ENCODE measurements around the gene CDK5.
"Not testable (repeated sequence)": the region's sequence is repeated elsewhere in the genome, so short reads cannot be mapped to it uniquely, and the experiment has no call there.

Gene CDK5

DNA sequence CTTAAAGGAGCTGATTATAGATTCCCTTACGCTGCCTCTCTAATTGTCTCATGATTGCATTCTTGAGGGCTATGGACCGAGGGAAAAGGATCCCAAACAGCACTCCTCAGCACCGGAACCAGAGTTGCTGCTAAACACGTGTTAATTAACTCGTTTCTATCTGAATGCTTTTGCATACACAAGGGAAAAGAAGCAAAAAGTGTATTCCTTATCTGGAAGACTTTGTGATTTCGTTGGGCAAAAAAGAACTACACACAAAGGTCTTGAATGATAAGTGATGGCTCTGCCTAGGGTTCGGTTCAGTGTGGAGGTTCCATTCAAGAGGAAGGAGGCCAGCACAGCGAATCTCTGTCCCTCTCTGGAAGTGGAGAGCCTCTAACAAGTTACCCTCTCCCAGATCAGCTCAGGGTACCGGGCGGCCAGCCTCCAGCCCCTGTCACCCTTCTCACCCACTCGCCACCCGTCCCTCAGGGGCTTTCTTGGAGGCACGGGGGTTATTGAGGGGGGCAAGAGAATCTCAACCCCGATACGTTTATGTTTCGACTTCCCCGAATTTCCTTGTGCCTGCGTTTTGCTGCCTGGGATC lies 1.2 kb upstream of the CDK5 start:
- DNase-seq (ENCODE audit: low read depth in 3 of 3, low spot score in 1 of 3): no peak

DNA sequence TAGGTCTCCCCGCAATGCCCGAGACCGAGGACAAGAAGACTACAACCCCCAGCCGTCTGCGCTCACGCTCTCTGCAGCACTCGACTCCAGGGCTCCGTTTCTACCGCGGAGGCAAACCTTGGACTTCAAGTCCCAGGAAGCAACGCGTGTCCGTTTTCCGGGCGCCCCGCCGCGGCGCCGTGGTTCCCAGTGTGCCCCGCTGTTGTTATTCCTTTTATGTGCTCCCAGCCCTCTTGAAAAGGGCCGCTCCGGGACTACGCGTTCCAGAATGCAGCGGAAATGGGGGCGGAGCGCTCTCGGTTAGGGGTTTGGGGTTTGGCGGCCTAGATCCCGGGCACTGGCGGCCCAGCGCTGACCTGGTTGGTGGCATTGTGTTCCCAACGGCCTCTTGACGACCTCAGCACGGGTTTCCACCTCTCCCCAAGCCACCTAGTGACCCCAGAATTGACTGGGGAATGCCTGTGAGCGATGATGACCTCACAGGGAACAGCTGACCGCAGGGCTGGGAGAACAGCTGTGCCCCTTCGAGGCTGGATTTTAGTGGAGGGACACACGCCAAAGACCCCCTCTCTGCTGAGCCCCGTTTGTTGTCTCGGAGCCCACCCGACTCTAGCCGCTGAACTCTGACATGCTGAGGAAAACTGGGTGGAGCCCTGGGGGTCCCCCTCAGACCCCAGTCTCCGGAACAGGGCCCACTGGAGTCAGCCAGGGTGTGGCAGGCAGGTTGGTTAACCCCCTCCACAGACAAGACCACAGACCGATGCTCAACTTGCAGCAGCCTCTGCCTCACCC lies 488 bp upstream of the CDK5 start:
- DNase-seq (ENCODE audit: low read depth in 3 of 3, low spot score in 1 of 3): peak; percentile 88 to 94 (median 93)

DNA sequence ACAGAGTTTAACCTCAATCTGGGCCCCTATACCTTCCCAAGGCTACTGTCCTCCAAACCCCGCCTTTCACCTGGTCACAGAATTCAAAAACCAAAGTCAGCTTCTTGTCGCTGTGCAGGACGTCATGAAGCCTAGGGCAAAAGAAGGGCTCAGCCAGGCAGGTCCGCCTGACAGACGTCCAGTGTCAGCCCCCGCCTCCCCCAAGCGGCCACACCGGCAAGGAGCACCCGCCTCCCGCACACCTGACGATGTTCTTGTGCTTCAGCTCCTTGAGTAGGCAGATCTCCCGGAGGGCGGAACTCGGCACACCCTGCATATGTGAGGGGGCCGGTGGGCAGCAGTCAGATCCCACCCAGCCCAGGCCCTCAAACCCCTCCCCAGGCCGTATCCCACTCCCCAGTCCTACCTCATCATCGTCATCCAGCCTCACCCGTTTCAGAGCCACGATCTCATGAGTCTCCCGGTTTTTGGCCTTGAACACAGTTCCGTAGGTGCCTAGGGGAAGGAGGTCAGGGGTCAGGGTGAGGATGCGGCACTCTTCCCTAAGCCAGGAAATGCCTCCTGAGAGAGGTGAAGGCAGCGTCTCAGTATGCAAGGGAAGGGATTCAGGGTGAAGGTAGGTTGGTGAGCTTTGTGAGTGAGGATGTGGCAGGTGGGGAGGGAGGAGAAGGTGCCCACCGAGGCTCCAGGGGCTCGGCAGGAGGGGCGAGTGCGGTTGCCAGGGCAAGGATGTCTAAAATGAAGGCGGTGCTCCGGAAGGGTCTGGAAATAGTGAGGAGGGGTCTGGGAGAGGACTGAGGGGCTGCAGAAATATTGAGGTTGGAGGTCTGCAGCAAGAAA lies 811 bp downstream of the CDK5 start:
- no peak for DNase-seq (ENCODE audit: low read depth in 3 of 3, low spot score in 1 of 3)

DNA sequence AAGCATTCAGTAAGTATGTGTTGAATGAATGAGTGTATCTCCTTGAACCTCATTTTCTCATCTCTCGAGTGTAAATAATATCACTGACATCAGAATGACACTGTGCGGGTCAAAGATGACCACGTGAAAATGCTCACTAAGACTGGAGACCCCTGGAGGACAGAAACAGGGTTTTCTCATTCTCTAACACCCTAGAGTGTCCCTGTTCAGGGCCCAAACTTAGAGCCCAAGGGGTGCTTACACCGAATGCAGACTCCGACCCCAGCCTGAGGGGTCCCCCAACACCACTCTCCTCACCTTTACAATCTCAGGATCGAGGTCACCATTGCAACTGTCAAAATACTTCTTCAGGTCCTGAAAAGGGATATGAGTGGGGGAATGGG lies 1.4 kb downstream of the CDK5 start:
- DNase-seq (ENCODE audit: low read depth in 3 of 3, low spot score in 1 of 3): no peak

DNA sequence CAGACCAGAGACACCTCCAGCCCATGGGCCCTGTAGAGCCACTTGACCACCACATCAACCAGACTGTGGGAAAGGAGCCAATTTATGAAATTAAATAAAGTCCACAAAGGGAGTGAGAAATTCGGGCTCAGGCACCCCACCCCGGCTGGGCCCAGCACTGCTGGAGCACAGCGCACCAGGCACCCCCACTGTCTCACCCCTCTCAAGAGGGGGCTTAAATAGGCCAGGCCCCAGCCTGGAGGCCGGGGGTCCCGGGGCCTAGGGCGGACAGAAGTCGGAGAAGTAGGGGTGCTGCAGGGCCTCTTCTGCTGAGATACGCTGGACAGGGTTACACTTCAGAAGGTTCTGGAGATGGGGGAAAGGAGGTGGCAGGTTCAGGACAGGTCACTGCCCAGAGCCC lies 3.9 kb downstream of the CDK5 start:
- DNase-seq (ENCODE audit: low read depth in 3 of 3, low spot score in 1 of 3): no peak

DNA sequence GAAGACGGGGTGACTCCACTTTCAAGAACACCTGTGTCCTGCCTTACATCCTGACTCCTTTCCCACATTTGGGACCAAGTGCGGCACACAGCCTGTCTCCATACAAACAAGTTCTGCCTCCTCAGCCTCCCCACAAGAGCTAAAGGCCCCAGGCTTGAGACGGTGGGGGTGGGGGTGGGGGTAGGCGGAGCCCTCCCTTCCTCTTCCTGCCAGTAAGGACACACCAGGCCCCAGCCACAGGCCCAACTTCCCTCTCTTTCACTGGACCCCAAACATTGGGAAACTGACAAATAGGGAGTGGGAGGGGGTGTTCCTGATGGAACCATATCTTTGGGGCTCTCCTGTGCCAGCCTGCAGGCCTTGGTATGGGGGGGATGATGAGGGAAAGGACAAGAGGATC lies 4.6 kb downstream of the CDK5 start:
- no peak for DNase-seq (ENCODE audit: low read depth in 3 of 3, low spot score in 1 of 3)

DNA sequence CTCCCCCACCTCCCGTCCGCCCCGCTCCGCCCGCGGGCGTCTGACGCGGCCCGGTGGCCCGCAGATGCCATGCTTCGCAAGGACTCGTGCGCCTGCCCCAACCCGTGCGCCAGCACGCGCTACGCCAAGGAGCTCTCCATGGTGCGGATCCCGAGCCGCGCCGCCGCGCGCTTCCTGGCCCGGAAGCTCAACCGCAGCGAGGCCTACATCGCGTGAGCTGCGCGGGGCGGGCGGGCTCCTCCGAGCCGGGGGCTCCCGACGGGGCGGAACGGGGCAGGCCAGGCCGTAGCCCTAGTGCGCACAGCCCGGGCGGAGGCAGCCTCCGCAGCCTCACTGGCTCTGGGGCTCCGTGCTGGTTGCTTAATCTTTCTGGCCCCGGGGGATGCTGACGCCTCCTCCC lies 6.6 kb downstream of the CDK5 start:
- DNase-seq (ENCODE audit: low read depth in 3 of 3, low spot score in 1 of 3): peak in 1 of 3 donors; percentile 29

DNA sequence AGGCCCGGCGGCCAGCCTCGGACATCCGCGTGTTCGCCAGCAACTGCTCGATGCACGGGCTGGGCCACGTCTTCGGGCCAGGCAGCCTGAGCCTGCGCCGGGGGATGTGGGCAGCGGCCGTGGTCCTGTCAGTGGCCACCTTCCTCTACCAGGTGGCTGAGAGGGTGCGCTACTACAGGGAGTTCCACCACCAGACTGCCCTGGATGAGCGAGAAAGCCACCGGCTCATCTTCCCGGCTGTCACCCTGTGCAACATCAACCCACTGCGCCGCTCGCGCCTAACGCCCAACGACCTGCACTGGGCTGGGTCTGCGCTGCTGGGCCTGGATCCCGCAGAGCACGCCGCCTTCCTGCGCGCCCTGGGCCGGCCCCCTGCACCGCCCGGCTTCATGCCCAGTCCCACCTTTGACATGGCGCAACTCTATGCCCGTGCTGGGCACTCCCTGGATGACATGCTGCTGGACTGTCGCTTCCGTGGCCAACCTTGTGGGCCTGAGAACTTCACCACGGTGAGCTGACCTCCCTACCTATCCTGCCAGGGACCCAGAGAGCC lies 8.7 kb downstream of the CDK5 start:
- DNase-seq (ENCODE audit: low read depth in 3 of 3, low spot score in 1 of 3): no peak

DNA sequence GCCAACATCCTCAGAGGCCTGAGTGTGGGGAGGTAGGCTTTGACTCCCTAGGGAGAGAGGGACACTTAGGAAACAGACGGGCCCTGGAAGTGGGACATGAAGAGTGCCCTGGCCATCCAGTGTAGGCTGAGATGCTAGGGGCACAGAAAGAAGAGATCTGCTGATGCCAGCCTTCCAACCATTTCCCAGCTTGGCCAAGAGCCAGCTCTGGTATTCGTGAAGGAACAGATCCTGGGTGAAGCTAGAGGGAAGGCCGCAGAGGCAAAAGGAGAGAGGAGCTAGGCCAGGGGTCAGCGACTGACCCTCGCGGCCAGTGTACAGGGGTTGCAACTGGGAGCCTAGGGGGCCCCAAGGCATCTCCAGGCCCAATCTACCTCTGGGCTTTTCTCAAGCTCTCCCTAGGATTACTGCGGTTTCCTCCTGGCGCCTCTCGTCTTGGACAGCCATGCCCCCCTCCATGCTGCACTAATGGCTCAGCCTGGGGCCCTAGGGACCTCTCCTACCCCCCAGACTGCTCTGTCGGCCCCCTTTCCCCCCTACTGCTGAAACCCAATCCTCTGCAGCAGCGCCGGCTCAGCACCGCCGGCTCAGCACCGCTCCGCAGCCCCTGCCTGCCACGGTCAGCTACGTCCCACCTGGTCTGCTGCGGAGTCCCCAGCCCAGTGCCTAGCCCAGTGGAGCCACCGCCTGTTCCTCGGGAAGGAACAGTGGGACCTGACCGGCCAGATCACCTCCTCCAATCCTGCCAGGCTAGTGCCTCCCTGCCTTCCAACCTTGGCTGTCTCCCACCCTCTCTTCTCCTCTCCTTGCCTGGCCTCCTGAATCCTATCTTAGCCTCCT lies 9.5 kb downstream of the CDK5 start, which contains the start of gene ASIC3:
Gene ASIC3, plus strand, starts transcription at position 556 of the 840 bp plus-strand sequence. CDS start 355 bp downstream, outside the sequence.
- no peak for DNase-seq (ENCODE audit: low read depth in 3 of 3, low spot score in 1 of 3)

DNA sequence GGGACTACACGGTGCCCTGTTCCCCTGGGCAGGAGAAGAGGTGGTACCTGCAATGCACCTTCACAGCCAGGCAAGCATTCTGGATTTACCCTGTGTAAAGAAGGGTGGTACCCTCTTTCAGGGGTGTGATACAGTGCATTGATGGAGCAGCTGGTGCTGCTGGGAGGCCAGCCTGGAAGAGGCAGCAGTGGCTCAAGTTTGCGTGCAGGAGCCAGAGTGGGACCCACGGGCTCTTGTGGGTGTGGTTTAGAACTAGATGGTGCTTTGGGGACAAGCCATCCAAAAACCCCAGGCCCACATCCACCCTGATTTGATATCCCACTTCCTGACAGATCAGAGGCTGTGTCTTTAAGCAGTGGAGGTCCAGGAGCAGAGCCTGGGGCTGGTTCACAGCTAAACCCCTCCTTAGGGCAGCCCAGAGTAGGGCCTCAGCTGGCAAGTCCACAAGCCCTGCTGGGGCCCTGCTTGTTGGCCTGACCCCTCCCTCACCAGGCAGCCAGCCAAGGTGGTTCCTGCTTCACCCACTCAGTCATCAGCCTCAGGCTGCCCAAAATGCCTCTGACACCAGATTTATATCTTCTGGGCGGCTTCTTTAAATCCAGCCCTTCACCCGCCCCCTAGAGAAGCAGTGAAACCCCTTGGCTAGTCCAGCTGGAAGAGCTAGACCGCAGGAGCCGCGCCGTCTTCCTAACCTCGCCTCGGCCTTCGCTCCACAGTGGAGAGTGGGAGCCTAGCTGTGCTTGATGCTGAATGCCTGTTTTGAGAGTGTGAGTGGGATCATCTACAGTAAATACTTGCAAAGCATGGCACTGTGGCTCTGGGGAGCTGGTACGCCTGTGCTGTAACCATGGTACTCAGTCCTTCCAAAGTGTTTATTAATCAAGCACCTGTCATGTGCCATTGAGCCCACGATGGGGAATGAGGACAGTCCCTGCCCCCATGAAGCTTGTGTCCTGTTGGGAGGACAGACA lies 10.8 kb downstream of the CDK5 start:
- no peak for DNase-seq (ENCODE audit: low read depth in 3 of 3, low spot score in 1 of 3)

DNA sequence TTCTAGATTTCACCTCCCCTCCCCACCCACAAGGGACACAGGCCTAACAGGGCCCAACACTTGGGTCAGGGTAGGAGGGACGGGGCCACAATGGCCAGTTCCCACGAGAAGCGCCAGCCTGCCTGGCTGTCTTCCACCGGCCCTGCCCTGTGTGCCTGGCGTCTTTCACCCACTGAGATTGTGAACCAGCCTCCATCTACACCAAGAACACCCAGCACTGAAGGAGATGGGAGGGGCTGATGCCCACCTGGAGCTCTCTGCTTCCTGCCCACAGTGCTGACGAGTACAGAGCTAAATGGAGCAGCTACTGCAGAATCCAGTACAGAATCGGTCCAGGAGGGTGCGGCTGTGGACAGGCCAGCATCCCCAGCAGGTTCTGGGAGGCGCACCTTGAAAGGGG lies 11.7 kb downstream of the CDK5 start:
- DNase-seq (ENCODE audit: low read depth in 3 of 3, low spot score in 1 of 3): no peak

DNA sequence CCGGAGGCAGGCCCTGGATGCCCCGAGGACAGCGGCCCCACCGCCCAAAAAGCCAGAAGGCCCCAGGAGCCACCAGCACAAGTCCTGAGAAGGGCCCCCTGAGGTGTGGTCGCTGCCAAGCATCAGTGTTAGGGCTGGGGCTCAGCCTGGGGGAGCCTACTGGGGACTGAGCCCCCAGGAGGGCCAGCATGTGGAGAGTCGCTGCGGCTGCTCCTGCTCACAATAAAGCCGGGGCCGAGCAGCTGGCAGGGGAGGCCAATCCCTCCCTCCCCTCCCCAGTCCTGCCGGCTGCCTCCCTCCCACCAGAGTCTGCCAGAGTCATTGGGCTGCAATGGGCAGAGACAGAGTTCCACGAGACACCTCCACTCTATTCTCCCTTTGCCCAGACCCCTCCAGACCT lies 12.4 kb downstream of the CDK5 start:
- DNase-seq (ENCODE audit: low read depth in 3 of 3, low spot score in 1 of 3): no peak

DNA sequence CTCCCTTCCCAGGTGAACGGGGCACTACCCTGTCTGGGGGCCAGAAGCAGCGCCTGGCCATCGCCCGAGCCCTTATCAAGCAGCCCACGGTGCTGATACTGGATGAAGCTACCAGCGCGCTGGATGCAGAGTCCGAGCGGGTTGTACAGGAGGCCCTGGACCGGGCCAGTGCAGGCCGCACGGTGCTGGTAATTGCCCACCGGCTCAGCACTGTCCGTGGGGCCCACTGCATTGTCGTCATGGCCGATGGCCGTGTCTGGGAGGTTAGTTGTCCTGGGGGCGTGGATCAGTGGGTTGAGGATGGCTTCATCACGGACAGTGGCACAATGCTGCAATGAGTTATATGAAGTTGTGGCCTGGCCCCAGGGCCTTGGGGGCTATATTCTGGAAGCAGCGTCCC lies 13.7 kb downstream of the CDK5 start:
- DNase-seq (ENCODE audit: low read depth in 3 of 3, low spot score in 1 of 3): no peak

DNA sequence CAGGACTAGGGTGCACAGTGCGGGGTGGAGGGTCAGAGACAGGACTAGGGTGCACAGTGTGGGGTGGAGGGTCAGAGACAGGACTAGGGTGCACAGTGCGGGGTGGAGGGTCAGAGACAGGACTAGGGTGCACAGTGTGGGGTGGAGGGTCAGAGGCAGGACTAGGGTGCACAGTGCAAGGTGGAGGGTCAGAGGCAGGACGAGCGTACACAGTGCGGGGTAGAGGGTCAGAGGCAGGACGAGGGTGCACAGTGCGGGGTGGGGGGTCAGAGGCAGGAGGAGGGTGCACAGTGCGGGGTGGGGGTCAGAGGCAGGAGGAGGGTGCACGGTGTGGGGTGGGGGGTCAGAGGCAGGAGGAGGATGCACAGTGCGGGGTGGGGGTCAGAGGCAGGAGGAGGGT lies 14.2 kb downstream of the CDK5 start:
- not testable (repeated sequence) for DNase-seq (ENCODE audit: low read depth in 3 of 3, low spot score in 1 of 3)

DNA sequence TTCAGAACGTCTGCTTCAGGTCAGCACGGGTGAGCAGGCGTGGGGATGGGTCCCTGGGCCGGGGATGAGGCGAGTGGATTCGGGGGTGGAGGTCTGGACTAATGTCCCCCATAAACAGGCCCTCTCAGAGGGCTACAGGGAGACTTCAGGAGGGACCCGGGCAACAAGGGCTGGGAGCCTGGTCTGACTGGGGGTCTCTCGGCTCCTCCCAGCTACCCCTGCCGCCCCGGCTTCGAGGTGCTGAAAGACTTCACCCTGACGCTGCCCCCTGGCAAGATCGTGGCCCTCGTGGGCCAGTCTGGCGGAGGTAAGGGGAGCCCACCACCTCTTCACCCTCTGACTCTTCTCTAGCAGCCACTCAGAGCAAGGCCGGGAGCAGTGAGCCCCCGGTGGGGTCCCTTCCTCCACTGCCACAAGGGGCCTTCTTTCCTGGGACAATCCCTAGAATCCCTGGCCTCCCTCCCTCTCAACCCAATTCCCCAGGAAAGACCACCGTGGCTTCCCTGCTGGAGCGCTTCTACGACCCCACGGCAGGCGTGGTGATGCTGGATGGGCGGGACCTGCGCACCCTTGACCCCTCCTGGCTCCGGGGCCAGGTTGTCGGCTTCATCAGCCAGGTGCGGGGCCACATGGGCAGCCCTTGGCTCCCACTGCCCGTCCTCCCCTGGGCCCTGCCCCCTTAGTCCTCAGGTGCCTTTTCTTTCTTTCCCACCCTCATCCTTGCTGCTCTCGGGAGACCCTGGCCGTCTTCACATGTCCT lies 16.9 kb downstream of the CDK5 start:
- no peak for DNase-seq (ENCODE audit: low read depth in 3 of 3, low spot score in 1 of 3)

DNA sequence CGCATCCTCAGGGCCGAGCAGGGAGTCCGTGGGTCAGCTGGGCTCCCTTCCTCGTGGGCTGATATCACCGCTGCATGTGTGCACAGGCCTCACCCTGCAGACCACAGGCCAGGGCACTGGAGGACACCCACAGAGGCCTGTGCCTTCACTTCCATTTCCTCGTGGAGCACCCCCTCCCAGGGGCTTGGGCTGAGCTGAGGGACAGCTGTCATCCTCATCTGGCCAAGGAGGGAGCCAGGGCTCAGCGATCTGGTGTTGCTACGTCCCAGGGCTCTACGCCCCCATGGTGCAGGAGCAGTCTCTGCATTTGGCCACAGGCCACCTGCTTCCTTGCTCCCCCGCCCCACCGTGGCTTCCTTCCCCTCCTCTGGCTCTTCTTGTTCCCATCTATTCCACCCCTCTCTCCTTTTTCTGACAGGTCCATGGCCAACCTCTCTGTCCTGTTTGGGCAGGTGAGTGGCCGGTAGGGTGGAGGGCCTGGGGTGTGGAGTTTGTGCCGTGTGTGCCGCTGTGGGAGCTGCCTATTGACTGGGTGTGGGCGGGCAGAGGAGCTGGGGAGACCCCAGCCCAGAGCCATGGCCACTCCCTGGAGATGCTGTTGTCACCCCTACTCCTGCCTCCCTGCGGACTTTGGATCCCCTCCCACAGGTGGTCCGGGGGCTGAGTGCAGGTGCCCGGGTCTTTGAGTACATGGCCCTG lies 17.7 kb downstream of the CDK5 start:
- DNase-seq (ENCODE audit: low read depth in 3 of 3, low spot score in 1 of 3): no peak

DNA sequence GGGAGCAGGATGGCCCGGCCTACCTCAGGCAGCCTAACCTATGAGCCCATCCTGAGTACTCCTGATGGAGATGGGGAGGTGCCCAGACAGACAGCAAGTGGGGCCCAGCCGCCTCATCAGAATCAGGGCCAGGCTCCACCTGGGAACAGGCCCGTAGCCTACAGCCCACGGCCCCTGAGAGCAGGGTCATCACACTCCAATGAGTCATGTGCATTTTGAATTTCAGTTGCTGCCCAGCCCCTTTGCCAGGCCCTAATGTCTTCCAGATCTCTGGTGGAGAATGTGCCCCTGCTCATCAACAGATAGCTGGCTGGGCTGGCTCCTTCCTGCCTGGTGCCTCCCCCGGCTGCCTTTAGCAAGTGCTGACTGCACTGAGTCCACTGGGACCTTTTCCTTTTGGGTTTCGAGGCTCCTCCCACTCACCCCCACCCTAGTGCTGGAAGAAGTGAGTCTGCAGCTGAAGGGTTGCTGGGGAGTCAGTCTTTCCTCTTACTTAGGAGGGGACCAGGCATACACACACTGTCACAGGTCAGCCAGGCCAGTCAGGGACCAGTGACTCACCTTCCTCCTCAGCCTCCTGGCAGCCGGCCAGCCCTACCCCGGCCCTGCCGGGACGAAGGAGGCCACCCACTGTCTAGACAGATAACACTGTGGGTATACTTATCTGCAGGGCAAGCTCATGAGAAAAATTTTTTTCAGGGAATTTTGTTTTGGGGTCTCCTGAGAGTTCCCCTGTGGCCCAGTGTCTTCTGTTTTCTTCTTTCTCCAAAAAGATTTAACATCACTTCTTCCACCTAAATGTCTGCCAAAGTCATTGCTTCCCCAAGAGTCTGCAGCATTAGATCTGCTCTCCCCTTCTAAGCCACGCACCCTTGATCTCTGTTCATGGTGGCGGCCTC lies 18.5 kb downstream of the CDK5 start:
- peak in 2 of 3 donors; percentile 23 to 31 for DNase-seq (ENCODE audit: low read depth in 3 of 3, low spot score in 1 of 3)

Data from stimulated activated CD4-positive, alpha-beta T cell treated with anti-CD3 and anti-CD28 coated beads, TNF-alpha, amount 100 ng/mL, for 1 hour (primary cell).